Neutrophil (primary cell): ENCODE data around the gene PBX3.

Experiments used
- H3K27ac ChIP-seq: fragments of 200-600 bp; sonication (generic); 2 replicates; pipeline ENCODE4 v1.5.1; 2016; ENCODE audit warnings: mild to moderate bottlenecking, moderate library complexity
- H3K27me3 ChIP-seq: fragments of 200-600 bp; sonication (generic); 2 replicates; pipeline ENCODE4 v1.6.0; 2016; ENCODE audit warnings: mild to moderate bottlenecking
- H3K36me3 ChIP-seq: fragments of 200-600 bp; sonication (generic); 2 replicates; pipeline ENCODE4 v1.5.1; 2017
- H3K4me1 ChIP-seq, 2 experiments: fragments of 200-600 bp in 1 of 2; sonication (generic) in 1 of 2; 1 replicate in 1 of 2; 2 replicates in 1 of 2; pipeline versions ENCODE4 v1.5.1 to v1.6.1; 2013 to 2016; ENCODE audit warnings: low read depth in 1 of 2, low read length in 1 of 2, mild to moderate bottlenecking in 1 of 2, moderate library complexity in 1 of 2; ENCODE audit not compliant: control insufficient read depth in 1 of 2, insufficient read depth in 1 of 2
- H3K4me3 ChIP-seq, 2 experiments: fragments of 200-600 bp in 1 of 2; sonication (generic) in 1 of 2; 1 replicate in 1 of 2; 2 replicates in 1 of 2; pipeline ENCODE4 v1.5.1; 2013 to 2016; ENCODE audit warnings: low read depth in 1 of 2, low read length in 1 of 2, mild to moderate bottlenecking in 1 of 2, moderate library complexity in 1 of 2
- H3K9me3 ChIP-seq: fragments of 200-600 bp; sonication (generic); 2 replicates; pipeline ENCODE4 v1.5.1; 2016
- TF ChIP-seq, protein P1 (sequence below): fragments of 200-600 bp; sonication (generic); IDR thresholded peaks from 2 replicates; pipeline ENCODE4 v1.5.1; 2016; ENCODE audit warnings: antibody characterized with exemption

The PBX3 gene

DNA sequence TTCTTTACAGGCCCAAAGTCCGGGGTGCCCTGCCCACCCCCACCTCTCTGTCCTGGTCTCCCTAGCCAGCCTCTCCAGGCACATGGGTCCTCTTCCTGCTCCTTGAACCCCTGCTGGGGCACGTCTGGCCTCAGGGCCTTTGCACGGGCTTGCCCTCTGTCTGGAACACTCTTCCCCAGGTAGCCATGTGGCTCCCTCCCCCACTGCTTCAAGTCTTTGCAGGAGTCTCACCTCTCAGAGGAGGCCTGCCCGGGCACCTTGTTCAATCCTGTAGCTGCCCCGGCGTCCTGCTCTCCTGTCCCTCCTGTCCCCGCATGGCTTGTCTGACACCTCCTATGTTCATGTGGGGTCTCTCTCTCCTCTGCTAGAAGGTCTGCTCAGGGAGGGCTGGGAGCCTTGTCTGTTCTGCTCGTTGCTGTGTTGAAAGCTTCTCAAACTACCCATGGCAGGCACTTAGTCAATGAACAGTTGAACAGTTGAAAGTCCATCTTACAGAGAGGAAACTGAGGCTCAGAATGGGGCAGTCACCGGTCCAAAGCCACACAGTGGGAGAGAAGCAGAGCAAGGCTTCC, 241.4 kb downstream of the PBX3 start:
- Histone ChIP-seq H3K9me3 (no peaks in the 10 kb centered on the region), H3K36me3 (no peaks in the 10 kb centered on the region), H3K27ac (no peak overlapping the region), H3K4me1 (no peaks in the 10 kb centered on the region), H3K27me3 (no peaks in the 10 kb centered on the region), H3K4me3 (no peak overlapping the region)
- TF ChIP-seq, protein P1, sequence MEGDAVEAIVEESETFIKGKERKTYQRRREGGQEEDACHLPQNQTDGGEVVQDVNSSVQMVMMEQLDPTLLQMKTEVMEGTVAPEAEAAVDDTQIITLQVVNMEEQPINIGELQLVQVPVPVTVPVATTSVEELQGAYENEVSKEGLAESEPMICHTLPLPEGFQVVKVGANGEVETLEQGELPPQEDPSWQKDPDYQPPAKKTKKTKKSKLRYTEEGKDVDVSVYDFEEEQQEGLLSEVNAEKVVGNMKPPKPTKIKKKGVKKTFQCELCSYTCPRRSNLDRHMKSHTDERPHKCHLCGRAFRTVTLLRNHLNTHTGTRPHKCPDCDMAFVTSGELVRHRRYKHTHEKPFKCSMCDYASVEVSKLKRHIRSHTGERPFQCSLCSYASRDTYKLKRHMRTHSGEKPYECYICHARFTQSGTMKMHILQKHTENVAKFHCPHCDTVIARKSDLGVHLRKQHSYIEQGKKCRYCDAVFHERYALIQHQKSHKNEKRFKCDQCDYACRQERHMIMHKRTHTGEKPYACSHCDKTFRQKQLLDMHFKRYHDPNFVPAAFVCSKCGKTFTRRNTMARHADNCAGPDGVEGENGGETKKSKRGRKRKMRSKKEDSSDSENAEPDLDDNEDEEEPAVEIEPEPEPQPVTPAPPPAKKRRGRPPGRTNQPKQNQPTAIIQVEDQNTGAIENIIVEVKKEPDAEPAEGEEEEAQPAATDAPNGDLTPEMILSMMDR = no peak

DNA sequence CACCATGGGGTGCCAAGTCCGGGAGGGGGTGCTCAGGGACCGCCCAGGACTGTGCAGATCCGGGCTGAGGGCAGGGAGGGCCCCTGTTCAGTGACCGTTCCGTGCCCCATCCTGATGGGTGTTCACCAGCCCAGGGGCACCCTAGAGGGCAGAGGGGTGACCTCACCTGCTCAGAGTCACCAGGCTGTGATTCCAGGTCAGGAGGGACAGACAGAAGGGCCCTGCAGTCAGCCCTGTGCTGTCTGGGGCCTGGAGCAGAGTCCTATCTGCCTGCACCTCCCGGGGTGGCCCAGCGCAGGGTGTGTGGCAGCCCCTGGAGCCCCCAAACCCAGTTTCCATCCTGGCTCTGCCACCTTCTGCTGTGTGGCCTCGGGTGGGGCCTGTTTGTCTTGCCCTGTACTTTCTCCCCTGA, 241.9 kb downstream of the PBX3 start:
- Histone ChIP-seq H3K4me3 (no peak overlapping the region), H3K27me3 (no peaks in the 10 kb centered on the region), H3K36me3 (no peaks in the 10 kb centered on the region), H3K27ac (no peak overlapping the region), H3K9me3 (no peaks in the 10 kb centered on the region), H3K4me1 (no peaks in the 10 kb centered on the region)
- TF ChIP-seq, protein P1 = no peak

DNA sequence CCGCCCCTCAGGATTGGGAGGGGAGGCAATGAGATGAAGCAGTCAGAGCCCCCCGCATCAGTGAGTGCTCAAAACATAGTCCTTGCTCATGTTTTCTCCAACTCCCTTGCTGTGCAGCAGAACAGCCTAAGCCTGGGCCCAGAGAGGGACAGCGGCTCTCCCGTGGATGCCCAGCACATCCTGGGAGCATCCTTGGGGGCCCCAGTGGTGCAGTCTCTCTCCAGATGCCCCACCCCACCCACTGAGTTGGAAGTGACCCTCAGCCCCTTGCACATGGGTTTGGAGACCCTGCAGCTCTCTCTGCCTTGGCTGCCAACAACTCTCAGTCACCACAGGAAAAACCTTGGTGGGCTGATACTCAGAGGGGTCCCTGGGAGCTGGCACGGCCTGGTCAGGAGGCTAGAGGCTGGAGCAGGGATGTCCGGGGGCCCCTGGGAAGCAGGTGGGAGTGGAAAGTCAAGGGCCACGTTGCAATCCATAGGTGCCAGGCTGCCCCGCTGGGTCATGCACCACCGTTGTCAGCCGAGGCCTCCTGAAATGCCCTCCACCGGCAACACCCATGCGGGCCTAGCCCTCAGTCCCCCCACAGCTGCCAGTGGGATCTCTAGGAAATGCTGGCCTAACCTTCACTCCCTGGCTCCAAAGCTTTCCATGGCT, 242.5 kb downstream of the PBX3 start:
- no peak overlapping the region for H3K27ac ChIP-seq
- no peaks in the 10 kb centered on the region for H3K9me3 ChIP-seq

DNA sequence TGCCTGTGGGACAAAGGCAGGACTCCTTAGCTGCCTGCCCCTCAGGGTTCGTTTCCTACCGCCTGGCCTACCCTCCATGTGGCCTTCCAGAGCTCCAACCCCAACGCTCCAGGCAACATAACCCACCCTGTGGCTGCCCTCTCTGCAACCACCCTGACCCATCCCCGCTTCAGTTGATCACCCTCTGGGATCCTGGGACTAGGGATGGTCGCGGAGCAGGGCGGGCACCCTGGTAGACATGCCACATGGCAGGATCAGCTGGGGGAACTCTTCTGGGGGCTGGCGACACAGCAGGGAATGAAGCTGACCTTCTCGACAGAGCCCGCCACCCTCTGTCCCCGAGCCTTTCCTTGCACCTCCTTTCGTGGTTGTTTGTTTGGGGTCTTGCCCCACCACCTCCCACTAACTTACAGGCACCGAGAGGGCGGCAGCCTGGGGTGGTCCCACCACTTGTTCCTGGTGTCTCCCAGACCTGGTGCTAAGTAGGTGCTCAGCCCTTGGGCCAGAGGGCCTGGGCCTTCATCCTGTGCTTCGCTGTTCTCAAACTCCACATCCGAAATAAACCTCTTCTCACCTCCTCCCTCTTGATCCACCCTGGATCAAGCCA, 243.1 kb downstream of the PBX3 start:
- TF ChIP-seq, protein P1 = no peak
- H3K36me3 ChIP-seq = no peaks in the 10 kb centered on the region
- no peaks in the 10 kb centered on the region for H3K27me3 ChIP-seq
- no peak overlapping the region for H3K4me3 ChIP-seq
- no peak overlapping the region for H3K27ac ChIP-seq
- no peaks in the 10 kb centered on the region for H3K9me3 ChIP-seq
- no peaks in the 10 kb centered on the region for H3K4me1 ChIP-seq

More for the DNA sequence above, 242.5 kb downstream of the PBX3 start:
- Histone ChIP-seq H3K27me3 (no peaks in the 10 kb centered on the region), H3K4me3 (no peak overlapping the region), H3K36me3 (no peaks in the 10 kb centered on the region), H3K4me1 (no peaks in the 10 kb centered on the region)
- TF ChIP-seq, protein P1 = no peak

DNA sequence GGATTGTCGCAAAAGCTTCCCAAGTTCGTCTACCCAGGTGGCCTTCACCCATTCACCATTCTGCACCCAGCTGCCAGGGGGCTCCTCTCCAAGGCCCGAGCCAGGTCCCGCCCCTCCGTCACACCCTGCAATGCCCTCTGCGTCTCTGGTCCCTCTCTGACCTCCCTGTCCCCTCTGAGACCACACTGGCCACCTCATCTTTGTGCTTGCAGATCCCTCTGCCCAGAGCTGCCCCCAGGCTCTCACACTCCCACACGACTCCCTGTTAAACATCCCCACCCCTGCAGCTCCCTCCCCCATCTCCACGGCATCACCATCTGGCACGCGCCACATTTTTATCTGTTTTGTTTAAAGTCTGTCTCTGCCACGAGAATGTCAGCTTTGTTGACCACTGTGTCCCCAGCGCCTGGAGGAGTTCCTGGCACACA, 243.6 kb downstream of the PBX3 start:
- no peak overlapping the region for H3K27ac ChIP-seq
- no peaks in the 10 kb centered on the region for H3K4me1 ChIP-seq
- no peak overlapping the region for H3K4me3 ChIP-seq
- no peaks in the 10 kb centered on the region for H3K9me3 ChIP-seq
- no peaks in the 10 kb centered on the region for H3K27me3 ChIP-seq
- no peaks in the 10 kb centered on the region for H3K36me3 ChIP-seq
- TF ChIP-seq, protein P1 = no peak
